Inflammatory macrophage treated with lipopolysaccharide for 4 hours (primary cell): ENCODE measurements around the gene WDHD1.
"Not testable (repeated sequence)": the region's sequence is repeated elsewhere in the genome, so short reads cannot be mapped to it uniquely, and the experiment has no call there.

Source experiments
- DNase-seq: peaks from one replicate; pipeline ENCODE4 v3.0.0-alpha.2; 2020

Gene WDHD1

GRCh38 chr14:55045087-55045486 is 18.2 kb upstream of the WDHD1 start:
- DNase-seq, result peak; percentile 13

GRCh38 chr14:55043528-55043927 is 16.6 kb upstream of the WDHD1 start:
- no peak for DNase-seq

- no peak for DNase-seq
These were observed 11.8 kb upstream of the WDHD1 start for GRCh38 chr14:55038708-55039107.

- not testable (repeated sequence) for DNase-seq
These were observed 11.1 kb upstream of the WDHD1 start for GRCh38 chr14:55037995-55038394.

- DNase-seq, result no peak
These were observed 4.3 kb upstream of the WDHD1 start for GRCh38 chr14:55031190-55031589.

GRCh38 chr14:55028476-55028875 is 1.6 kb upstream of the WDHD1 start:
- no peak for DNase-seq

- DNase-seq, result no peak
These were observed 1.2 kb upstream of the WDHD1 start for GRCh38 chr14:55028066-55028465.

- no peak for DNase-seq
These were observed 482 bp downstream of the WDHD1 start for GRCh38 chr14:55026441-55026792.

GRCh38 chr14:55025948-55026347 is 951 bp downstream of the WDHD1 start:
- no peak for DNase-seq

GRCh38 chr14:55024365-55024764 is 2.5 kb downstream of the WDHD1 start:
- not testable (repeated sequence) for DNase-seq

- peak; percentile 37 for DNase-seq
These were observed 6.8 kb downstream of the WDHD1 start for GRCh38 chr14:55019968-55020554.

GRCh38 chr14:55015006-55015405 is 11.9 kb downstream of the WDHD1 start:
- DNase-seq, result no peak

GRCh38 chr14:55005071-55005470 is 21.8 kb downstream of the WDHD1 start:
- DNase-seq, result no peak

GRCh38 chr14:55000381-55000780 is 26.5 kb downstream of the WDHD1 start:
- peak; percentile 43 for DNase-seq

- DNase-seq, result no peak
These were observed 41.7 kb downstream of the WDHD1 start for GRCh38 chr14:54985156-54985555.

- DNase-seq, result peak; percentile 35
These were observed 45.2 kb downstream of the WDHD1 start for GRCh38 chr14:54981698-54982097.

GRCh38 chr14:54979039-54979438 is 47.9 kb downstream of the WDHD1 start:
- DNase-seq, result no peak

- peak; percentile 37 for DNase-seq
These were observed 50.6 kb downstream of the WDHD1 start for GRCh38 chr14:54976316-54976715.

GRCh38 chr14:54975856-54976255 is 51.0 kb downstream of the WDHD1 start:
- DNase-seq, result peak; percentile 7

GRCh38 chr14:54974788-54975414 is 52.0 kb downstream of the WDHD1 start:
- no peak for DNase-seq

- DNase-seq, result no peak
These were observed 59.4 kb downstream of the WDHD1 start for GRCh38 chr14:54967496-54967895.

GRCh38 chr14:54955143-54955542 is 71.8 kb downstream of the WDHD1 start:
- no peak for DNase-seq

GRCh38 chr14:54953609-54954008 is 73.3 kb downstream of the WDHD1 start:
- DNase-seq, result not testable (repeated sequence)

- DNase-seq, result not testable (repeated sequence)
These were observed 74.1 kb downstream of the WDHD1 start for GRCh38 chr14:54952803-54953202.

GRCh38 chr14:54947230-54947629 is 79.7 kb downstream of the WDHD1 start:
- no peak for DNase-seq
